GM18505 (cell line): Measurements from ENCODE around the gene C1QTNF5.

Experiments
- ATAC-seq: cut with Tn5 transposase; IDR thresholded peaks from one replicate; pipeline ENCODE4 v1.9.1; 2021; ENCODE audit not compliant: unreplicated experiment
- POLR2A ChIP-seq: IDR thresholded peaks from 4 replicates; pipeline ENCODE4 v1.6.1; 2011; ENCODE audit warnings: borderline replicate concordance; ENCODE audit not compliant: insufficient read depth, insufficient read length; ENCODE audit errors: extremely low read depth

Gene C1QTNF5

GRCh38 chr11:119343726-119344125 lies 3.0 kb upstream of the C1QTNF5 start:
- no peak for TF ChIP-seq POLR2A
- no peak for ATAC-seq

GRCh38 chr11:119342362-119343130 lies 1.9 kb upstream of the C1QTNF5 start:
- no peak for TF ChIP-seq POLR2A
- no peak for ATAC-seq

- TF ChIP-seq POLR2A: no peak
- ATAC-seq: no peak
Measured at GRCh38 chr11:119342023-119342300, 1.3 kb upstream of the C1QTNF5 start.

- ATAC-seq: no peak
Measured at GRCh38 chr11:119341222-119342022, 739 bp upstream of the C1QTNF5 start.

GRCh38 chr11:119339589-119340334 lies 921 bp downstream of the C1QTNF5 start:
- no peak for ATAC-seq
- no peak for TF ChIP-seq POLR2A

More at GRCh38 chr11:119341222-119342022, 739 bp upstream of the C1QTNF5 start:
- TF ChIP-seq POLR2A: no peak

GRCh38 chr11:119338965-119339588 lies 1.6 kb downstream of the C1QTNF5 start:
- no peak for TF ChIP-seq POLR2A
- no peak for ATAC-seq

GRCh38 chr11:119338318-119338890 lies 2.3 kb downstream of the C1QTNF5 start:
- TF ChIP-seq POLR2A: no peak
- ATAC-seq: no peak

GRCh38 chr11:119337581-119338317 lies 2.9 kb downstream of the C1QTNF5 start:
- ATAC-seq: no peak

GRCh38 chr11:119336744-119337469 lies 3.8 kb downstream of the C1QTNF5 start:
- no peak for TF ChIP-seq POLR2A
- ATAC-seq: no peak

More at GRCh38 chr11:119337581-119338317, 2.9 kb downstream of the C1QTNF5 start:
- TF ChIP-seq POLR2A: no peak

GRCh38 chr11:119335655-119336543 lies 4.8 kb downstream of the C1QTNF5 start:
- no peak for TF ChIP-seq POLR2A
- ATAC-seq: no peak

- no peak for TF ChIP-seq POLR2A
- ATAC-seq: no peak
Measured at GRCh38 chr11:119335091-119335654, 5.5 kb downstream of the C1QTNF5 start.
